ENCODE measurements around the gene MMP19.
"Not testable (repeated sequence)": the region's sequence is repeated elsewhere in the genome, so short reads cannot be mapped to it uniquely, and the experiment has no call there.

The MMP19 gene

GRCh38 chr12:55875704-55876467 lies 33.1 kb upstream of the MMP19 start:
- no peak overlapping the region for H3K14ac ChIP-seq (ENCODE audit: low read length)
- no peaks in the 10 kb centered on the region for H3K36me3 ChIP-seq (ENCODE audit: control insufficient read depth in 1 of 2, insufficient read depth in 2 of 2, low read length in 2 of 2)
- no peaks in the 10 kb centered on the region for H3K4me1 ChIP-seq (ENCODE audit: control insufficient read depth in 1 of 2, insufficient read depth in 2 of 2, low read length in 2 of 2)
- no peak overlapping the region for H3K18ac ChIP-seq (ENCODE audit: low read length)
- H3K4ac ChIP-seq (ENCODE audit: low read depth, low read length) = no peak overlapping the region
- H2BK5ac ChIP-seq (ENCODE audit: low read depth, low read length, poor library complexity) = no peak overlapping the region
- no peak overlapping the region for H3K9ac ChIP-seq (ENCODE audit: low read length)
- H4K8ac ChIP-seq (ENCODE audit: low read depth, low read length) = no peak overlapping the region
- H3K9me3 ChIP-seq (ENCODE audit: insufficient read depth, low read depth, low read length) = no peaks in the 10 kb centered on the region
- no peak overlapping the region for H3K4me2 ChIP-seq (ENCODE audit: low read length)
- no peaks in the 10 kb centered on the region for H3K27me3 ChIP-seq (ENCODE audit: insufficient read depth, low read length)
- H2AK5ac ChIP-seq (ENCODE audit: low read length) = no peak overlapping the region
- H2BK12ac ChIP-seq (ENCODE audit: low read length) = no peak overlapping the region
- no peaks in the 10 kb centered on the region for H3K79me2 ChIP-seq (ENCODE audit: control insufficient read depth, insufficient read depth, low read length, poor library complexity)
- no CpG with 5 or more reads among the region's 4 CpGs for WGBS (ENCODE audit: extremely low coverage, insufficient coverage, insufficient read length)
- no peak overlapping the region for H2AFZ ChIP-seq (ENCODE audit: insufficient read depth, low read length, poor library complexity)
- H2BK120ac ChIP-seq (ENCODE audit: insufficient read depth, low read length, poor library complexity) = no peak overlapping the region
- peak; percentile 79 to 88 for DNase-seq
- H3K23ac ChIP-seq (ENCODE audit: low read length) = no peak overlapping the region
- H4K91ac ChIP-seq (ENCODE audit: low read depth, low read length) = no peak overlapping the region
- H3K79me1 ChIP-seq (ENCODE audit: low read length) = no peaks in the 10 kb centered on the region
- H4K12ac ChIP-seq (ENCODE audit: low read depth, low read length) = no peak overlapping the region
- no peak overlapping the region for H3K27ac ChIP-seq (ENCODE audit: low read depth, low read length)
- H3K4me3 ChIP-seq (ENCODE audit: low read depth, low read length) = no peak overlapping the region

GRCh38 chr12:55874443-55874842 lies 31.7 kb upstream of the MMP19 start:
- no peak overlapping the region for H2AK5ac ChIP-seq (ENCODE audit: low read length)
- H3K18ac ChIP-seq (ENCODE audit: low read length) = no peak overlapping the region
- no peak overlapping the region for H2BK5ac ChIP-seq (ENCODE audit: low read depth, low read length, poor library complexity)
- no peaks in the 10 kb centered on the region for H3K27me3 ChIP-seq (ENCODE audit: insufficient read depth, low read length)
- H2AFZ ChIP-seq (ENCODE audit: insufficient read depth, low read length, poor library complexity) = no peak overlapping the region
- WGBS (ENCODE audit: extremely low coverage, insufficient coverage, insufficient read length) = no CpG with 5 or more reads among the region's 2 CpGs
- no peaks in the 10 kb centered on the region for H3K36me3 ChIP-seq (ENCODE audit: control insufficient read depth in 1 of 2, insufficient read depth in 2 of 2, low read length in 2 of 2)
- no peaks in the 10 kb centered on the region for H3K79me2 ChIP-seq (ENCODE audit: control insufficient read depth, insufficient read depth, low read length, poor library complexity)
- H3K27ac ChIP-seq (ENCODE audit: low read depth, low read length) = no peak overlapping the region
- H3K9ac ChIP-seq (ENCODE audit: low read length) = no peak overlapping the region
- H3K9me3 ChIP-seq (ENCODE audit: insufficient read depth, low read depth, low read length) = no peaks in the 10 kb centered on the region
- H3K79me1 ChIP-seq (ENCODE audit: low read length) = no peaks in the 10 kb centered on the region
- H4K8ac ChIP-seq (ENCODE audit: low read depth, low read length) = no peak overlapping the region
- no peak overlapping the region for H3K4ac ChIP-seq (ENCODE audit: low read depth, low read length)
- no peak for DNase-seq
- no peak overlapping the region for H2BK120ac ChIP-seq (ENCODE audit: insufficient read depth, low read length, poor library complexity)
- no peak overlapping the region for H3K14ac ChIP-seq (ENCODE audit: low read length)
- no peak overlapping the region for H2BK12ac ChIP-seq (ENCODE audit: low read length)
- H4K91ac ChIP-seq (ENCODE audit: low read depth, low read length) = no peak overlapping the region
- no peak overlapping the region for H3K23ac ChIP-seq (ENCODE audit: low read length)
- H3K4me1 ChIP-seq (ENCODE audit: control insufficient read depth in 1 of 2, insufficient read depth in 2 of 2, low read length in 2 of 2) = no peaks in the 10 kb centered on the region
- H4K12ac ChIP-seq (ENCODE audit: low read depth, low read length) = no peak overlapping the region
- no peak overlapping the region for H3K4me2 ChIP-seq (ENCODE audit: low read length)
- H3K4me3 ChIP-seq (ENCODE audit: low read depth, low read length) = no peak overlapping the region

GRCh38 chr12:55866454-55867004 lies 23.8 kb upstream of the MMP19 start:
- not testable (repeated sequence) for H3K27me3 ChIP-seq (ENCODE audit: insufficient read depth, low read length); H3K23ac ChIP-seq (ENCODE audit: low read length); H3K4me3 ChIP-seq (ENCODE audit: low read depth, low read length); H2AFZ ChIP-seq (ENCODE audit: insufficient read depth, low read length, poor library complexity); H2AK5ac ChIP-seq (ENCODE audit: low read length); H3K9ac ChIP-seq (ENCODE audit: low read length); H3K9me3 ChIP-seq (ENCODE audit: insufficient read depth, low read depth, low read length); H3K4me1 ChIP-seq (ENCODE audit: control insufficient read depth in 1 of 2, insufficient read depth in 2 of 2, low read length in 2 of 2); H3K79me2 ChIP-seq (ENCODE audit: control insufficient read depth, insufficient read depth, low read length, poor library complexity); H3K18ac ChIP-seq (ENCODE audit: low read length); H4K12ac ChIP-seq (ENCODE audit: low read depth, low read length); H3K14ac ChIP-seq (ENCODE audit: low read length); H3K27ac ChIP-seq (ENCODE audit: low read depth, low read length); H4K91ac ChIP-seq (ENCODE audit: low read depth, low read length); H2BK120ac ChIP-seq (ENCODE audit: insufficient read depth, low read length, poor library complexity); H2BK5ac ChIP-seq (ENCODE audit: low read depth, low read length, poor library complexity); H3K36me3 ChIP-seq (ENCODE audit: control insufficient read depth in 1 of 2, insufficient read depth in 2 of 2, low read length in 2 of 2); H2BK12ac ChIP-seq (ENCODE audit: low read length); DNase-seq; H3K79me1 ChIP-seq (ENCODE audit: low read length); H3K4ac ChIP-seq (ENCODE audit: low read depth, low read length); H4K8ac ChIP-seq (ENCODE audit: low read depth, low read length); H3K4me2 ChIP-seq (ENCODE audit: low read length)
- no CpG with 5 or more reads among the region's 3 CpGs for WGBS (ENCODE audit: extremely low coverage, insufficient coverage, insufficient read length)

- Histone ChIP-seq H2AK5ac (ENCODE audit: low read length) (no peak overlapping the region), H3K9me3 (ENCODE audit: insufficient read depth, low read depth, low read length) (peaks cover 2% of the 10 kb centered on the region), H3K4me3 (ENCODE audit: low read depth, low read length) (peak overlapping the region; percentile 44), H2AFZ (ENCODE audit: insufficient read depth, low read length, poor library complexity) (no peak overlapping the region), H3K14ac (ENCODE audit: low read length) (no peak overlapping the region), H3K23ac (ENCODE audit: low read length) (no peak overlapping the region), H2BK12ac (ENCODE audit: low read length) (no peak overlapping the region), H3K4ac (ENCODE audit: low read depth, low read length) (no peak overlapping the region), H4K12ac (ENCODE audit: low read depth, low read length) (no peak overlapping the region), H3K27me3 (ENCODE audit: insufficient read depth, low read length) (no peaks in the 10 kb centered on the region), H3K79me1 (ENCODE audit: low read length) (no peaks in the 10 kb centered on the region), H3K36me3 (ENCODE audit: control insufficient read depth in 1 of 2, insufficient read depth in 2 of 2, low read length in 2 of 2) (no peaks in the 10 kb centered on the region), H3K27ac (ENCODE audit: low read depth, low read length) (no peak overlapping the region), H4K91ac (ENCODE audit: low read depth, low read length) (no peak overlapping the region), H2BK5ac (ENCODE audit: low read depth, low read length, poor library complexity) (no peak overlapping the region), H2BK120ac (ENCODE audit: insufficient read depth, low read length, poor library complexity) (no peak overlapping the region), H4K8ac (ENCODE audit: low read depth, low read length) (no peak overlapping the region), H3K79me2 (ENCODE audit: control insufficient read depth, insufficient read depth, low read length, poor library complexity) (no peaks in the 10 kb centered on the region), H3K4me2 (ENCODE audit: low read length) (no peak overlapping the region), H3K9ac (ENCODE audit: low read length) (peak overlapping the region; percentile 67), H3K18ac (ENCODE audit: low read length) (no peak overlapping the region), H3K4me1 (ENCODE audit: control insufficient read depth in 1 of 2, insufficient read depth in 2 of 2, low read length in 2 of 2) (no peaks in the 10 kb centered on the region)
- DNase-seq = no peak
- no CpG with 5 or more reads among the region's 2 CpGs for WGBS (ENCODE audit: extremely low coverage, insufficient coverage, insufficient read length)
Observed at GRCh38 chr12:55865327-55865726, 22.6 kb upstream of the MMP19 start.
